ENCODE measurements around the gene DIDO1. TPM values are rescaled to one million over a fixed set of nuclear protein-coding genes. Genes with fewer than 3 reads are reported as not detected.
A peak's percentile ranks its signal among the peaks of the same experiment; 100 is the strongest.

DIDO1 gene
- total and polyA plus RNA-seq, 2 of the 13 experiments (the other 11 are each of a cell fraction or from before 2014, with no cell fraction given), result 75.0 to 75.1 TPM

- TF ChIP-seq POLR2AphosphoS2 (IDR thresholded peaks at IDR 0.05; ENCODE audit: low read depth, low read length) (no peak), ZNF468 (CRISPR knock-in tag; IDR thresholded peaks at IDR 0.05) (no peak), HMG20A (CRISPR knock-in tag; IDR thresholded peaks at IDR 0.05; ENCODE audit: borderline replicate concordance) (no peak), MTF2 (CRISPR knock-in tag; IDR thresholded peaks at IDR 0.05; ENCODE audit: borderline replicate concordance) (no peak), ZNF713 (CRISPR knock-in tag; IDR thresholded peaks at IDR 0.05) (no peak), ZNF749 (CRISPR knock-in tag; IDR thresholded peaks at IDR 0.05; ENCODE audit: borderline replicate concordance) (no peak), WIZ (CRISPR knock-in tag; IDR thresholded peaks at IDR 0.05) (0 out of 2 replicates have a peak, but pooled peaks have one; percentile 6), SNAPC4 (CRISPR knock-in tag; IDR thresholded peaks at IDR 0.05) (0 out of 2 replicates have a peak, but pooled peaks have one; percentile 64), ELK4 (CRISPR knock-in tag; IDR thresholded peaks at IDR 0.05; ENCODE audit: borderline replicate concordance) (no peak), ZNF674 (CRISPR knock-in tag; IDR thresholded peaks at IDR 0.05; ENCODE audit: low read depth) (0 out of 2 replicates have a peak, but pooled peaks have one; percentile 9), SATB2 (CRISPR knock-in tag; IDR thresholded peaks at IDR 0.05) (no peak), ZNF264 (CRISPR knock-in tag; IDR thresholded peaks at IDR 0.05) (no peak), NPAS2 (CRISPR knock-in tag; IDR thresholded peaks at IDR 0.05; ENCODE audit: borderline replicate concordance) (no peak), ARID3A (IDR thresholded peaks at IDR 0.05; ENCODE audit: low read depth, low read length) (no peak), NONO (IDR thresholded peaks at IDR 0.05) (no peak), NONO (CRISPR knock-in tag; conservative IDR thresholded peaks at IDR 0.05) (no peak), ZNF782 (CRISPR knock-in tag; IDR thresholded peaks at IDR 0.05; ENCODE audit: borderline replicate concordance) (no peak), PCBP1 (IDR thresholded peaks at IDR 0.05; ENCODE audit: borderline replicate concordance, low read depth, low read length) (peak; percentile 86; the same call in 1 of the 2 replicates), RBM39 (IDR thresholded peaks at IDR 0.05; ENCODE audit: low read depth, low read length, poor library complexity, severe bottlenecking) (no peak), BRF2 (CRISPR knock-in tag; IDR thresholded peaks at IDR 0.05) (no peak)
Measured at GRCh38 chr20:62951896-62952372, 25.6 kb upstream of the DIDO1 start (continued).

Data from HepG2 (cell line).